Measurements from ENCODE around the gene TMOD2.

DNA sequence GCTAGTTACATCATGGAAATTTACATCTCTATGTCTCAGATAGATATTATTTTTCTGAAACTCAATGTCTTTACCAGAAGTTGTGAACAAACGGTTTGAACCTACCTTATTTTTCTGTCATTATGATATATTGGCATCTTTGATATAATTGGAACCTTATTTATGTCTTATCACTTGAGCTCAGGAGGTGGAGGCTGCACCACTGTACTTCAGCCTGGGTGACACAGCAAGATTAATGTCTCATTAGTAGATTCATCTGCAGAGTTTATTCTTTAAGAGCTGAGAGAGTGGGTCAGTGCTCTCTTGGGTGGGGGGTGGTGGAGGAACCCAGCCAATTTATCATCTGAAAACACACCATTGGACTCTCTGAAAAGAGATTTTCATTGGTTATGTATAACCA lies 48.7 kb upstream of the TMOD2 start:
- TF ChIP-seq POLR2AphosphoS5 (IDR thresholded peaks at IDR 0.05; ENCODE audit: low read depth, low read length) (no peak), MAFK (IDR thresholded peaks at IDR 0.05; ENCODE audit: low read depth, low read length) (no peak), GABPA (IDR thresholded peaks at IDR 0.05; ENCODE audit: borderline replicate concordance, insufficient read depth, low read length) (no peak), POLR2A (IDR thresholded peaks at IDR 0.05; ENCODE audit: control extremely low read depth in 1 of 2, low read depth in 2 of 2, low read length in 2 of 2) (no peak)
- TF ChIP-seq, protein P1, sequence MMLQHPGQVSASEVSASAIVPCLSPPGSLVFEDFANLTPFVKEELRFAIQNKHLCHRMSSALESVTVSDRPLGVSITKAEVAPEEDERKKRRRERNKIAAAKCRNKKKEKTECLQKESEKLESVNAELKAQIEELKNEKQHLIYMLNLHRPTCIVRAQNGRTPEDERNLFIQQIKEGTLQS (IDR thresholded peaks at IDR 0.05; ENCODE audit: insufficient read depth, low read depth, low read length): no peak

Data from H1 (cell line).